OCI-LY3 (cell line): Measurements from ENCODE around the gene TMEM119.

Experiments used
- EZH2phosphoT487 ChIP-seq: fragments of 200-600 bp; shearing (Covaris generic); IDR thresholded peaks from 2 replicates; pipeline ENCODE4 v1.6.1; 2018; ENCODE audit warnings: antibody characterized with exemption, mixed run types, low read depth
- TF ChIP-seq, protein P1 (sequence below): fragments of 200-600, 300-600 bp; sonication (generic); IDR thresholded peaks from 2 replicates; pipeline ENCODE4 v1.5.1; 2014; ENCODE audit warnings: antibody characterized with exemption, low read length, low read depth

DNA sequence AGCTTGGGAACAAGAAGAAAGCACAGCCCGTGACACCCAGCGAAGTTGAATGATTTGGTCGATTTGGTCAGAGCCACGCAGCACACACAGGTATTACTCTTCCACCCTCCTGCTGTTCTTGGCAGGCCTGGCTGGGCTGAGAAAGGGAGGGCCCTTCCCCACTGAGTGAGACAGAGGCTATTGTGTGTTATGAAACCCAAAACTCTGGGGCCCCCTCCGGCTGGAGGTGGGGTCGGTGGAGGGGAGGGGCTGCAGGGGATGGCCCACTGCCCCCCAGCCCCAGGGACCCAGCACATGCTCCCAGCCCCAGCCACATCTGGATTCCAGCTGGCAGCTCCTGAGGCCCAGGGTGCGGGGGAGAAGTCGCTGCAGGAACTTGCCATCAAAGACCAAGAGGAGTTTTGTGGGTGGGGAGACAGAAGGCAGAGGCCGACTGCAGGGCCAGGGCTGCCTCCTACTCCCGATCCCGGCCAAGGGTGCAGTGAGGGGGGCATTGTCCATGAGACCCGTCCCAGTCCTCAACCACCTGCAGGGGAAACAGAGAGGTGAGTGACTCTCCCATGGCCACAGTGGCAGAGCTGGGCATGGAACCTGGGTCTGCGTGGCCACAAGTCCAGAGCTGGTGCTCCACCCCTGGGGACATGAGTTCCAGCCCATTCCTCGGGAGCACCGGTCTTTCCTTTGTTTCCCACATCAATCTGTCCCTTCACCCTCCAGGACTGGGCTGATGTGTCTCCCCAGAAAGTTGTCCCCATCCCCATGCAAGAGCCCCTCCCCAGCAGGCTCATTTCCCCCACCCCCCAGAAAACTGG lies 8.7 kb downstream of the TMEM119 start:
- TF ChIP-seq, protein P1, sequence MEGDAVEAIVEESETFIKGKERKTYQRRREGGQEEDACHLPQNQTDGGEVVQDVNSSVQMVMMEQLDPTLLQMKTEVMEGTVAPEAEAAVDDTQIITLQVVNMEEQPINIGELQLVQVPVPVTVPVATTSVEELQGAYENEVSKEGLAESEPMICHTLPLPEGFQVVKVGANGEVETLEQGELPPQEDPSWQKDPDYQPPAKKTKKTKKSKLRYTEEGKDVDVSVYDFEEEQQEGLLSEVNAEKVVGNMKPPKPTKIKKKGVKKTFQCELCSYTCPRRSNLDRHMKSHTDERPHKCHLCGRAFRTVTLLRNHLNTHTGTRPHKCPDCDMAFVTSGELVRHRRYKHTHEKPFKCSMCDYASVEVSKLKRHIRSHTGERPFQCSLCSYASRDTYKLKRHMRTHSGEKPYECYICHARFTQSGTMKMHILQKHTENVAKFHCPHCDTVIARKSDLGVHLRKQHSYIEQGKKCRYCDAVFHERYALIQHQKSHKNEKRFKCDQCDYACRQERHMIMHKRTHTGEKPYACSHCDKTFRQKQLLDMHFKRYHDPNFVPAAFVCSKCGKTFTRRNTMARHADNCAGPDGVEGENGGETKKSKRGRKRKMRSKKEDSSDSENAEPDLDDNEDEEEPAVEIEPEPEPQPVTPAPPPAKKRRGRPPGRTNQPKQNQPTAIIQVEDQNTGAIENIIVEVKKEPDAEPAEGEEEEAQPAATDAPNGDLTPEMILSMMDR = no peak
- TF ChIP-seq EZH2phosphoT487 = no peak
